HG03280 (cell line): ENCODE measurements around the gene KCND3.

Experiments
- ATAC-seq: cut with Tn5 transposase; IDR thresholded peaks from one replicate; pipeline ENCODE4 v1.9.1; 2021; ENCODE audit warnings: mild to moderate bottlenecking, moderate library complexity; ENCODE audit not compliant: unreplicated experiment

The KCND3 gene

GRCh38 chr1:111989531-111990025 lies at the start of gene KCND3:
KCND3 (minus strand) TSS chr1:111989668.
- no peak for ATAC-seq

- ATAC-seq = no peak
These were observed 44.8 kb upstream of the KCND3 start for GRCh38 chr1:112034277-112034676.

- ATAC-seq = no peak
These were observed 44.1 kb upstream of the KCND3 start for GRCh38 chr1:112033439-112034120.

- ATAC-seq = no peak
These were observed 40.7 kb upstream of the KCND3 start for GRCh38 chr1:112030157-112030556.

- ATAC-seq = no peak
These were observed 38.2 kb upstream of the KCND3 start for GRCh38 chr1:112027696-112028095.

- ATAC-seq = no peak
These were observed 37.0 kb upstream of the KCND3 start for GRCh38 chr1:112026501-112026900.

- ATAC-seq = no peak
These were observed 36.5 kb upstream of the KCND3 start for GRCh38 chr1:112026016-112026415.

- no peak for ATAC-seq
These were observed 31.8 kb upstream of the KCND3 start for GRCh38 chr1:112021263-112021662.

GRCh38 chr1:112017183-112017582 lies 27.7 kb upstream of the KCND3 start:
- ATAC-seq = no peak

- no peak for ATAC-seq
These were observed 23.4 kb upstream of the KCND3 start for GRCh38 chr1:112012823-112013222.

- no peak for ATAC-seq
These were observed 21.7 kb upstream of the KCND3 start for GRCh38 chr1:112011202-112011601.

GRCh38 chr1:112007169-112007568 lies 17.7 kb upstream of the KCND3 start:
- no peak for ATAC-seq

GRCh38 chr1:112006416-112007025 lies 17.1 kb upstream of the KCND3 start:
- ATAC-seq = no peak

GRCh38 chr1:112004076-112004475 lies 14.6 kb upstream of the KCND3 start:
- ATAC-seq = no peak

GRCh38 chr1:112002514-112002913 lies 13.0 kb upstream of the KCND3 start:
- ATAC-seq = no peak

GRCh38 chr1:112001436-112001835 lies 12.0 kb upstream of the KCND3 start:
- ATAC-seq = no peak

- ATAC-seq = no peak
These were observed 10.6 kb upstream of the KCND3 start for GRCh38 chr1:112000048-112000447.

GRCh38 chr1:111998332-111998731 lies 8.9 kb upstream of the KCND3 start:
- no peak for ATAC-seq

- ATAC-seq = no peak
These were observed 3.0 kb upstream of the KCND3 start for GRCh38 chr1:111992476-111992875.

GRCh38 chr1:111990878-111991718 lies 1.6 kb upstream of the KCND3 start:
- no peak for ATAC-seq

- ATAC-seq = no peak
These were observed 784 bp upstream of the KCND3 start for GRCh38 chr1:111990026-111990877.
